EL (cell line): Measurements from ENCODE around the gene PLCB4.

Experiments
- DNase-seq: peaks from one replicate; pipeline ENCODE4 v3.0.0-alpha.2; 2016

PLCB4 gene

DNA sequence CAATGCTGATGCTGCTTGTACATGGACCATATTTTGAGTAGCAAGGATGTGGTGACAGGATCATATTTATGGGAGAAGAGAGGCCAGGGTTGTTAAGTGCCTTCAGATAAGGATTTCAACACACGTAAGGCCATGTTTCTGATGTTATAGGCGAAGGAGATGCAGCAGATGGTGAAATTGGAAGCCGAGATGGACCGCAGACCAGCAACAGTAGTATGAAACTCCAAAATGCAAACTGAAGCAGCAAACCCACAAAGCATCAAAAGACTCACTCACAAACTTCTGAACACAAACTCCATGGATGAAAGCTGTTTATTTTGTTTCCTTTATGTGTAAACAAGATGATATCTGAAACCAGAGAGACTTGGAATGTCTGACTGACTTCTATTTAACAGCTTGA, 409.9 kb downstream of the PLCB4 start:
- DNase-seq, result no peak

DNA sequence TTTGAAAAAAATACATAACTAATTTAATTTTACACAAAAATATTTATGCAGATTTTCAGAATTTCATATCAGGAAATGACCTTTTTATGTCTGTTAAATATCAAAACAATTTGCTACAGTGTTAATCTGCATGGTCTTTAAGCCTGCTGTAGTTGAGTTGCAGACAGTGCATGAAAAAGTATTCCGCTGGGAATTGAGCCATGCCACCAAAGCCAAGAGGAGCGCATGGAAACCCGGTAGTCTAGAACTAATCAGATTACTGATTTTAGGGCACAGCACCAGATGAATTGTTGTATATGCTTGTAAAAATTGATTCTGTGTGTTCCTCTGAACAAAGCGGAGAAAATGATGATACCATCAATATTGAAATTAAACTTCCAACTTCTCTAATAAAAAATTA, 411.2 kb downstream of the PLCB4 start:
- no peak for DNase-seq

DNA sequence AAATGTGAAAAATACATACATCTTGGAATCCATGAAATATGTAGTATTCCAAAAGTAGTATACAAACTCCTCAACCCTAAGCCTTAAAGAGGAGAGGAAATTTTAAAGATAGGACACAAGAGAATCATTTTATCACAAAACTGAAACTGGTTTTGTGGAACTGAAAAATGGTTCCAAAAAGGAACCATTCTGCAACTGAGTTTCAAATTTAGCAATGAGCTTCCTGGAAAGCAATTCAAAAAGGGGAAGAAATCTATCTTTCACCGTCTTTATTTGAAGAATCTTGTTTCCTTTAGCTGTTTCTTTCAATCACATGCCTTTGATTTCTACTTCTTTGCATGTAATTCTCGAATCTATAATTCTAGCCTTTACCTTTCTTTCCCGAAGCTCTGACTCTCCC, 413.3 kb downstream of the PLCB4 start:
- DNase-seq, result no peak

DNA sequence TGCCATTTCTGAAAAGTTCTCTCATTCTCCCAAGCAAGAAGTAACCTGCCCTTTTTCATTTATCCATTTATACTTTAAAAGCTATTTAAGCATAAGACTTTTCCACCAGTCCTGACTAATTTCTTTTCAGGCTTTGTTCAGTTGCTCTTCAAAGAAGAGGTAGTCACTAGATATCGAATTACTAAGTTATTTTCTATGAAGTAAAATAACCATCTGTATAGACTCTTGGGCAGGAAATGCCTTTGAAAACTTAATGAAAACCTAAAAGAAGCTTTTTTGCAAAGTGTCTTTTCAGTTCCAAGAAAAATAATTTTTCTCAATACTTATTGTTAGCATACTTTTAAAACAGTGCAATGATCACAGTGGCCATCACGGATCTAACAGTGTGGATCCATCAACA, 414.2 kb downstream of the PLCB4 start:
- no peak for DNase-seq

DNA sequence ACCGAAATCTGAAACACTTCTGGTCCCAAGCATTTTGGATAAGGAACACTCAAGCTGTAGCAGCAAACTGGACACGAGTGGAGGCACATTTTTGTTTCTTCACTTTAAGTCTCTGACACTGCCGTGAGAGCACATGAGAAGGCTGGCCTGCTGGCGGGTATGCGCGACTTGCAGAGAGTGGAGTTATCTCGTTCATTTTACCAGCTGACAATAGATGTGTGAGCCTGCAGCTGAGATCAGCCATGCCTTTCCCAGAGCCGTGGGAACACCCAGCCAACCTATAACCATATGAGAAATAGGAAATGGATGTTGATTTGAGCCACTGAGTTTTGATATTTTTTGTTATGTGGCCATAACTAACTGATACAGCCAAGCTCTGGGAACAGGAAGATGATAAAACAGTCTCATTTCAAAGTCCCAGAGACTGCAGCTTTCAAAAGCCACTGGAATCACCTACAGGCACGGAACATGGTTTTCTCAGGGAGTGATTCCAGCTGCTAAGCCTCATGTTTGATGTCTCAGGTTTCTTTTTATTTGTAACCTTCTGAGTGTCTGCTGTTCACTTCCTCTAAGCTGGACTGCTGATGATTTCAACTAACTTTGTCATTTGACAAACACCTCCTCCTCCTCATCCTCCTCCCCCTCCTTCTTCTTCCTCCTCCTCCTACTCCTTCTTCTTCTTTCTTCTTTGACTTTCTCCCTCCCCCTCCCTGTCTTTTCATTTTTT, 416.9 kb downstream of the PLCB4 start:
- no peak for DNase-seq

DNA sequence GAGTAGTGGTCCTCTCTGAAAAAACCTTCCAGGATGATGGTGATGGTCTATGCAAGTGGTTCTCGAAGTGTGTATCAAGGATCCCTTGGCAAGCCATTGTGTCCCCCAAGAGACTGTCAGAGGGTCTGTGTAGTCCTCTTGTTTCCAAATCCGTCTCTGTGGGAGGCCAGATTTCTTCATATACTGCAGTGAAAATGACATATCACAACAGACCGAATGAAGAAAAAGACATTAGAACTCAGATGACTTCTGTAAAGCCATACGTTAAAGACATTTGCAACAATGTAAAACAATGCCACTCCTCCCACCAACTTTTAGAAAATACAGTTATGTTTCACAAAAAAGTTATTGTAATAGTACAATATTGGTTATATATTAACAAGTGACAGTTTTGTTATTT, 418.3 kb downstream of the PLCB4 start:
- no peak for DNase-seq

DNA sequence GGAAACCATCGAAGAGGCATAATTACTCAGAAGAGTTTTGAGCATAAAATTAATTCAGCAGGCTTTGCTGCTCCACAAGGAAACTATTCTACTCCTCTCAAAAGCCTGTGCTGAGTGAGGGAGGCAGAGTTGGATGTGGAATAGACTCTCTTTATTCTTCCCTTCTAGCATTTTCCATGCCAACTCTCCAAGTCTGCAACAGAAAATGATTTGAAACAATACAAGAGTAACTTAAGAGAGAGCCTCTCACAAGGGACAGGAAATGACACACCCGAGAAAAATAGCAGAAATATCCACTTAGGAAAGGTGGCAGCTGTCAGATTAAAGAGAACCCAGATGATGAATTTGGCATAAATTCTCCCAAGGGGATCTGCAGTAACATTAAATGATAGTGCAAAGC, 419.2 kb downstream of the PLCB4 start:
- no peak for DNase-seq

DNA sequence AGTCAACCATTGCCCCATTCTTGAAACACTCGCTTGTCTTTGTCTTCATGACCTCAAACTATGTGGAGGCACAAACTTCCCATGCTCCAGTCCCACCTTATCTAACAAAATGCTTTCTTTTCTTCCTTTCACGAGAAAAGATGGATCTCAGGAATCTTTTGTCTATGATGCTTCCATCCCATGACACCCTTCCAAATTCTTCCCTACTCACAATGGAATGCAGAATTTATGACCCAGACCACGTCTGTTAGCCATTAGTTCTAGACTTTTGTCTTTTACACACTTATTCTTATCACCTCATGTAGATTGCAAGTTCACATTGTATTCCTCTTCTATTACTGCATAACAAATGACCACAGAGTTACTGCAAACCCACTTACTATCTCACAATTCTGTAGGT, 421.3 kb downstream of the PLCB4 start:
- peak; percentile 34 for DNase-seq

DNA sequence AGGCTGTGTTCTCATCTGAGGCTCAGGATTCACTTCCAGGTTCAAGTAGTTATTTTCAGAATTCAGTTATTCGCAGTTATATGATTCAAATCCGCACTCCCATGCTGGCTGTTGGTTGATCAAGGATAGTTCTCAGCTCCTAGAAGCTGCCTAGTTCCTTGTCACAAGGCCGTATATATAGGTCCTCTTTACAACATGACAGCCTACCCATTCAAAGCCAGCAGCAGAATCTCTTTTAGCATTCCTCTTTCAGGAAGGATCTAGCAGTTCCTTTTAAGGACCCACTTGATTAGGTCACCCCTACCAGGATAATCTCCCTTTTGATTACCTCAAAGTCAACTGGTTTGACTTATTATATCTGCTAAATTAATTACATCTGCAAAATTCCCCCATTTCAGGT, 421.7 kb downstream of the PLCB4 start:
- DNase-seq, result no peak

DNA sequence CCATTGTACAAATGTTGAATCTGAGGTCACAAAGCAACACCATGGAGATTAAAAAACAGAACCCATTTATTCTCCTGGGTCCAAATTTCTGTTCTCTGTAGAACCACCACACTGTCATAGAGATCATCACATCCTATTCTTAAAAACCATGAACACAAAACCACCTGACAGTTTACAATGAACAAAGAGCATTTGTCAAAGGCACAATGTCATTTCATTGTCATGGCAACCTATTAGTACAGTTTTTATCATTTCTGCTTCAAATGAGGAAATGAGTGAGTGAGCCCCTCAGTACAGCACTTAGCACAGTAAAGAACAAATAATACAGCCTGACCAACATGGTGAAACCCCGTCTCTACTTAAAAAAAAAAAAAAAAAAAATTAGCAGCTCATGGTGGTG, 422.4 kb downstream of the PLCB4 start:
- DNase-seq, result no peak

DNA sequence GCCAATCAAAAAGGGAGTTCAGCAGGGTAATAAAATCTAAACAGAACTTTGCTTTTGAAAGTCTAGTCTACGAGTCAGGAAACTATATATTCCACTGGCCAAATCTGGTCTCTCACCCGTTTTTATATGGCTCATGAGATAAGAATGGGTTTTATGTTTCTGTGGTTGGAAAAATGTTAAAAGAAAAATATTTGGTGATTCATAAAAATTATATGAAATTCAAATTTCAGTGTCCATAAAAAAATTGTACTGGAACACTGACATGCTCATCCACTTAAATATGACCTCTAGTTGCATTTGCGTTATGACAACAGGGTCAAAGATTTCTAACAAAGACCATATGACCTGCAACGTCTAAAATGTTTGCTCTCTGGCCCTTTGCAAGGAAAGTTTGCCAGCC, 423.2 kb downstream of the PLCB4 start:
- peak; percentile 47 for DNase-seq

DNA sequence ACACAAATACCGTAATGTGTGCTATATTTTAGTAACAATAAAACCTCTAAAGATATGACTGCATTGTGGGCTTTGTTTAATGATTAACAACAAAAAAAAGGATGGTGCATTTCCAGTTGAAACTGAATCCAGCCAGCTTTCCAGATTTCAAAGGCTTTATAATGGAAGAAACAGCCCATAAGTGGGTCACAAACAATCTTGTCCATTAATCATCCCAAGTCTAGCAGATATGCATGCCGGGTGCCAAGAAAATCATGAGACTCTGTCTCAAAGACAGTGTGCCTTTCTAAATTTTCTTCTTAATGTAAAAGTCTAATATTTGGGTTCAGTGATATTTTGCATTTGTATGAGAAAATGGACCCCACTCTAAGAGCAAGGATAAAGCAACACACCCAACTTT, 424.9 kb downstream of the PLCB4 start:
- DNase-seq, result no peak

DNA sequence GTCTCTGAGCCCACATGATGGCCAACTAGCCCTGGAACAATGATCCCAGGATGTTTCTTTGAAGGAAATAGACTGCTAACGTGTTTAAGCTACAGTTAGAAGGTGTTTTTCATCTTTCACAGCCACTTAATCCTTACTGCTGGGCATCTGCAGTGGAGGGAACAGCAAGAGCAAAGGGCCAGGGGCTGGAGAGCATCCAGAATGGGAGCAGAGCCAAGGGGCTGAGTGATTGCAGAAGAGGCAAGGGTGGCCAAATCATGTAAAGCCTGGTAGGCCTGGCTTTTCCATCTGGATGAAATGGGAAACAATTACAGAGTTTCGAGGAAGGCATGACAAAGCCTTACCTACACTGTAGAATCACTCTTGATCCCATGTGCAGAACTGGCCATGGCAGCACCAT, 426.8 kb downstream of the PLCB4 start:
- no peak for DNase-seq

DNA sequence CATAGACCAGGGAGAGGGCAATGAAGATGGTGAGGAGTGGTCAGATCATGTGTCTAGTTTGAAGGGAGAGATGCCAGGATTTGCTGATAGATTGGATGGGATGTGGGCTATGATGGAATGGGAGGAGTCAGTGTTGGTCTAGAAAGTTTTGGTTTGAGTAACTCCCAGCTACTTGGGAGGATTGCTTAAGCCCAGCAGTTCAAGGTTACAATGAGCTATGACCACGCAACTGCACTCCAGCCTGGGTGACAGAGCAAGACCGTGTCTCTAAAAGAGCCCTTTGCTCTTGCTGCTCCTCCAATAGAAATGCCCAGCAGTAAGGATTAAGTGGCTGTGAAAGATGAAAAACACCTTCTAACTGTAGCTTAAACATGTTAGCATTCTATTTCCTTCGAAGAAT, 427.3 kb downstream of the PLCB4 start:
- DNase-seq, result no peak

DNA sequence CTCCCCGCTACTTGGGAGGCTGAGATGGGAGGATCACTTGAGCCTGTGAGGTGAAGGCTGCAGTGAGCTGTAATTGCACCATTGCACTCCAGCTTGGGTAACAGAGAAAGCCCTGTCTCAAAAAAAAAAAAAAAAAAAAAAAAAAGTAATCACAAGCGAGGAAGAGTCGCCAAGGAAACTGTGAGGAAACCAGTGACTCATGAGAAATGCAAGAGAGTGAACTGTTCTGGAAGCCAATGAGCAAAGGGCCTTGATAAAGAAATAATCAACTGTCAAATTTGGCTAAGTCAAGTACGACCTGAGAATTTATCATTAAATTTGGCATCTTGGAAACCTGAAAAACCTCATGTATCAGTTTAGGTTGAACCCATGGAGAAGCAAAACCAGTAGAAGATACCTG, 429.4 kb downstream of the PLCB4 start:
- peak; percentile 30 for DNase-seq

DNA sequence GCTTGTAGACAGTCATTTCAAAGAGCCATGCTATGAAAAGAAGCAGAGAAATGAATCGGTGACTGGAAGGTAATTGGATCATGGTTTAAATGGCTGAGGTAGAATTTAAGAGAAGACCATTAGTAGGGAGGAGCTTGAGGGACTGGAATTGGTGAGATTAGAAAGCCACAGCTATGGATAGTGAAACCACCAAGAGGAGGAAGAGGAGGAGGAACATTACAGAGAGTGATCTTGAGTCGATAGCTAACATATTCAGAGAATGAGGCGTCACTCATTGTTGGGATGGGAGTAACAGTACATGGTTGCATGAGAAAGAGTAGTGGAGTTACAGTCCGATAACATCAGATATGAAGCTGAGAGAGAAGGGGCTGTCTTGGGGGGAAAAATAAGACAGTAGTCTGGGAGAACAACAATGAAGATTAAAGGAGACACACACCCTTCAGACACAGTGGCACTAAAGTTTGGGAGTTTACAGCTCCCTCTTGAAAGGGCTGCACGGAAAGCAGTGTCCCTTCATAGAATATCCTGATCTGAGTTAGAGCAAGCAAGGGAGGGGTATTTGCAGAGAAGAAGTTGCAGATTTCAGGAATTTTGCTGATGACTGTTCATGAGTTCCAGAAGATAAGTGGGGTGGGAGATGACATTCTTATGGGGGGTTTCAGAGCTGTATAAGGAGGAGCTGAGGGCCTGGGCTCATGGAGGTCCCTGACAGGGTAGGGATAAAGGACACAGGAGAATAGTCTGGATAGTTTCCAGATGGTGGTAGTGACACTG, 430.4 kb downstream of the PLCB4 start:
- no peak for DNase-seq

DNA sequence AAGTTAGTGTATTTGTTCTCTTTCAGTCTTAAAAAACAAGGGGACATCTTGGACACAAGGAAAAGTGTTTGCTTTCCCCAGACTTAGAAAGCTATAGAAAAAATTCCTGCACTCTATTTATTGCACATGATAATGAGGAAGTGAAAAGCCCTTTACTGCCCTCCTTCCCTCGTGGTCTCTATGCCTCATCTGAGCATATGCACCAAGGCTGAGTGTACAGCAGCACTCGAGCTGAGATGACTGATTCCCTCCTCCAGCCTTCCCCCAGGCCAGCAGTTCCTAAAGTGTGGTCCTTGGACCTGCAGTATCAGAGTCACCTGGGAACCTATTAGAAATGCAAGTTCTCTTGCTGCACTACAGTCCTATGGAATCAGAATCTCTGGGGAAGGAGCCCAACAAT, 431.2 kb downstream of the PLCB4 start:
- DNase-seq, result no peak

DNA sequence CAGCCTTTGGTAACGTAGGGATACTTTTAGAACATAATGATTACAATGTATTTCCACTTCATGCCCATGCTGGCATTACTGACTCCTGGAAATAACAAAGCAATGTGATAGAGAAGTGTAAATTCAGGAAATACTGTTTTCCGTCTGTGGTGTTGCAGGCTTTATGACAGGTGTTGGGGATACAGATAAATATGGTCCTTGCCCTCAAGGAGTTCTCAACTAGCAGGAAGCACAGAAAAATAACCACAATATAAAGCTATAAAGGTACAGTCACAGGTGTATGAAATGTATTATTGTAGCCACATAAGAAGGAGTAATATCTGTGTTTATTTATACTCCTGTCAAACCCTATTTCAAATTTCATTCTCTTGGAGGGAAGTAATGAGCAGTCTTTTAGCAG, 432.6 kb downstream of the PLCB4 start:
- no peak for DNase-seq

DNA sequence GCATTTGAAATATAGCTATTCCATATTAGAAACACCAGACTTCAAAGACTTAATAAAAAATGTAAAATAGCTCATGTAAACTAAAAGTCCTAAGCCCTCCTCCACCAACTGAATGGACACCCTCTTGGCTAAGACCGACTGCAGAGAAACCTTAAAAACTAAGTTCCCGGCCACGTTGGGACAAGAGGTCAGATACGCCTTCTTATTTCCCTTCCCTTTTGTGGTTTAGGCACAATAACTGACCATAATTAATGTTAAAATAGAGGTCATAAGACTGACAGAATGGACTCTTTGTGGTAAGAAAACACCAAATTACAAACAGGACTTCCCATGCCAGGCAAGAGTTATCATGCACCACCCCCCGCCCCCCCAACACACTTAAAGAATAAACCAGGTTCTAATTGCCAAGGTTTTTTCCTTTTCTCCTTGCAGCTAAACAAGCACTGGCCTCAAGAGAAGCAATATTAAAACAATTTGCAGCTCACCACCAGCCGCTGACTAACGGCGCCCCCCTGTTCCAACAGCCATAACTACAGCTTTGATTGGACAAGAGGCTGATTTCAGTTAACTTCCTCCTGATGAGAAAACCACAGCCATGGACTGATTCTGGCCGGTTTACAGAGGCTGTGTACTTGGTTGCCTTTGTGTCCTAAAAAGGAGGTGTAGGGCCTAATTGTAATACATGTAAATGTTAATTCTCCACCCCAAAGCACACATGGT, 434.8 kb downstream of the PLCB4 start:
- peak; percentile 38 for DNase-seq

DNA sequence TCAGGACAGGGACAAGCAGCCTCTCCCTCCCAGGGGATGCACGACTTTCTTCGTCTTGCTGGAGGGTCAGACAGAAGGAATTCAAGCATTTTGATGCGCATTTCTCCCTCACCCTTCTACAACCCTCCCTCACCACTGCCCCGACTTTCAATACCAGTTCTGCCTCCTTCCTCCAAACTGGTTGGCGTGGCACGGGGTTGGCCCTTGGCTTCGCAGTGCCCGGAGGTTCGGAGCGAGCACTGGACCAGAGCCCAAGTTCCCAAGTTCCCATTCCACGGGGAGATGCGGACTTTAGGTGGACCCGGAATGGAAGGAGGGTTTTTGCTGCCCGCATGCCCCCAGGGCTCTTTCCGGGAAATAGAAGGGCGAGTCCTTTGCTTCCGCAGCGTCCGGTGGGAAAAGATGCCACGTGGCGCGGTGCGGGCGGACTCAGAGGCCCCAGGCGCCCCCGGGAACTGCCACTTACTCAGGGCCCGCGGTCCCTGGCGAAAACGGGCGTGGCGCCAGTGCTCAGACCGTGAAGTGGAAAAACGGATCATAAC, 437.5 kb downstream of the PLCB4 start:
- no peak for DNase-seq

DNA sequence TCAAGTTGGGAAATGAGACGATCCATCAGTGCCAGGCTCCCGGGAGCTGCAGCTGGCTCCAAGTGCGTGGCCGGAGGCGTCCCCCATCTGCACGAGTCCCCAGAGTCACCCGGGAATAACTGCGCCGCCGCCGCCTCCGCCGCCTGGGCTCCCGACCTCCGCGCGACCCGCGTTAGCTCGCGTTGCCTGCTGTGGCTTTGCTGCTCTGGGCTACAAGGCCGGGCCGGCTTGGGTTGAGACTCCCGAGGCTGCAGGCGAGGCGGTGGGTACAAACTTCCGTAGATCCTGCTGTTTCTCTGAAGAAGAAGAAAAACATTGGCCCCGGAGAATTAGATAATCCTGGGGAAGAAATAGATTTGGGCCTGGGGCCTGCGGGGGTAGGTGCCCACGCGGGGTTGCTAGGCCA, 438.1 kb downstream of the PLCB4 start:
- DNase-seq, result no peak

DNA sequence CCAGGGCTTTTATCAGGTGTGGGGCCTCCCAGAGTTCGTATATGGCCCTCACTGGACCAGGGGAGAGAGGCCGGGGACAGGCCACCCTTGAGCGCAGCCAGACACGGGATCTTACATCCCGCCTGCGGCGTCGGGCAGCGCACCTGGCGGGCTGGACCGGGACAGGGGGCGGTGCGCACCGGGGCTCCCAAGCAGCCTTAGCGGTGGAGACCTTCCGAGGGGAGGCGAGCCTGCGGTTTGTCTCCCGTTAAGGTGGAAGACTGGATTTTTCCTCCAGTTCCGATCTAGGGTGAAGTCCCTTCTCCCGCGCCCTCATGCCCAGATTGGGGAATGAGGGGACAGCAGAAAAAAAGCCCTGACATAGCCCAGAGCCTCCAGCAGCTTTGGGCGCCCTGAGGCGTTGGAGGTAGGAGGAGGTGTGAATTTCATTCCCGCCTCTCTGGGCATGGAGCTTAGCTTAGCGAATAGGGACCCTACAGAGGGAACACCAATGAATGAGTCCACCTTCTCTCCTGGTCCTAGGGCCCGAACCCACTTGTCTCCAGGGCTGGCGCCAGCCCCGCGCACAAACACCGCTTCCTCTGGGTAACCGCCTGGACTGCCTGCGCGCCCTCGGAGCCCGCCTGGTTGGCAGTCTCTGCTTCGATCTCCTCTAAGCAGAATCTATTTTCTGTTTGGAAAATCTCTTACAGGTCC, 438.8 kb downstream of the PLCB4 start:
- no peak for DNase-seq

DNA sequence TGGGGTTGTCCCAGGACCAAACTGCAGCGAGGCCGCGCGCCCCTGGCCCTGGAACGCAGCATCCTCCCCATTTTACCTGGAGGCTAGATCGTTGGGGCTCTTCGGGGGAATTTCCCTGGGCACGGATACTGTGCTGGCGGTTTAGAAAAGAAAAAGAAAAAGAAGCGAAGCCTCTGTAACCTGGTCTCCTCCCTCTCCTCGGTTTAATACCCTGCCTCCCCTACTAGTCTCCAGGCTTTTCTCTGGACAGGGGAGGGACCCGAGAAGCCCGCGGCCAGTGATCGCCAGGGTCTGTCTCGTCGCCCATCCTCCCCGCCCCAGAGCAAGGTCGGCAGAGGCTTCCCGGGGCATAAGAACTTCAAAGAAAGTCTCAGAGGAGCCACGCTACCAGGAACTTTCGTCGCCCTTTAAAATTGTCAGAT, 439.4 kb downstream of the PLCB4 start:
- DNase-seq, result no peak
